Measurements from ENCODE around the gene BCL6.

The BCL6 gene

GRCh38 chr3:187745201-187746058 lies at the start of gene BCL6:
BCL6 (minus strand) TSS chr3:187745468; CDS start chr3:187733693, 11,775 bp downstream.
- peak; percentile 99 for DNase-seq

DNA sequence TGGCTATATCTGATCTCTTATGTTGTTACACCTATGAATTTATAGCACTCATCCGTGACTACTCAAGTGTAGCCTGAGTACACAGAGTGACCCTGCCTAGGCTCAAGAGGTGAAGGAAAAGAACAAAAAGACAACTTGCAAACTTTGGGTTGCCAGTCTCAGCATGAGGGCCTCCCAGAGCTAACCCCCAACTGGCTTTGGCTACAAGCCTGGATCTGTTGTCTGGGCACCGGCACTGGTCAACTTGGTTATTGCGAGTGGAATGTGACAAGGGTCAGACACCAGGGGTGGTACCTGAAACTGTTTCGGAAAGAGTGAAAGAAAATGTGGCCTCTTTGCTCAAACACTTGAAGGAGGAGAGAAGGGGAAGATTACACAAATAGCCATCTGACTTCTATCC lies 49.5 kb upstream of the BCL6 start:
- DNase-seq: no peak

DNA sequence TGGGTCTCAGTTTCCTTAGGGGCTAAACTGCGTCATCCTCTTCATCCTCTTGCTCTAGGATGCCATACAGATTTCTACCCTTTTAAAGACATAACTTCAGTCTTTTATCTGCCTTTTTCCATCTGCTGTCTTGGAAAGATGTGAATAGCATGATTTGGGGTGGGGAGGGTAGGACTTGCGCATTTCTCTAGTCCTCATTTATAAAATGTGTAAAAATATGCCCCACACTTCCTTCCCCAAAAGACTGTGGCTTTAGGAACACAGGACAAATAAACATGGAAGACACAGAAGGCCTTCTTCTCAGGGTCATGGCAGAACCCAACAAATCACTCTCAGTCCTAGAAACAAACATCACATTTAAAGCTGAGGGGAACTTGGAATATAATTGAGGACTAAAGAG lies 48.4 kb upstream of the BCL6 start:
- no peak for DNase-seq

- no peak for DNase-seq
Measured at GRCh38 chr3:187792521-187792920, 47.3 kb upstream of the BCL6 start.

- DNase-seq: no peak
Measured at GRCh38 chr3:187789872-187790271, 44.6 kb upstream of the BCL6 start.

GRCh38 chr3:187788984-187789857 lies 44.0 kb upstream of the BCL6 start:
- DNase-seq: no peak

DNA sequence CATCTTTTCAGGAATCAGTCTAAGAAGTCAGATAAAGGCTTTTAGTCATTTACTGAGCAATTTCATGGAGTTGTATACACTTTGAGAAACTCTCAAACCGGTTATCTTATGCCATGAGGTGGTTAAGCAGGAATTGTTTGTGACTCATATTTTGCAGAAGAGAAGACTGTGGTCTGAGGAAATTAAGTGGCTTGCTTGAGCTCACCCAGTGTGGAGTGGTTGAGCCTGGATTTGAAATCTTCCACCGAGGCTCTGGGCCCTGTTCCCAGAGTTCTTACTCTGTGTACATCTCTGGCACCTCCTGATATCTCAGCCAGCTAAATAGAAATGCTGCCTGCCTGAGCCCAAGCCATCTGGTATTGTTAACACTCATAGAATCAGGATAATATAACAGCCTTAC lies 37.8 kb upstream of the BCL6 start:
- DNase-seq: no peak

- DNase-seq: peak; percentile 69
Measured at GRCh38 chr3:187782006-187782405, 36.7 kb upstream of the BCL6 start.

- no peak for DNase-seq
Measured at GRCh38 chr3:187781001-187781400, 35.7 kb upstream of the BCL6 start.

GRCh38 chr3:187778726-187779125 lies 33.5 kb upstream of the BCL6 start:
- no peak for DNase-seq

DNA sequence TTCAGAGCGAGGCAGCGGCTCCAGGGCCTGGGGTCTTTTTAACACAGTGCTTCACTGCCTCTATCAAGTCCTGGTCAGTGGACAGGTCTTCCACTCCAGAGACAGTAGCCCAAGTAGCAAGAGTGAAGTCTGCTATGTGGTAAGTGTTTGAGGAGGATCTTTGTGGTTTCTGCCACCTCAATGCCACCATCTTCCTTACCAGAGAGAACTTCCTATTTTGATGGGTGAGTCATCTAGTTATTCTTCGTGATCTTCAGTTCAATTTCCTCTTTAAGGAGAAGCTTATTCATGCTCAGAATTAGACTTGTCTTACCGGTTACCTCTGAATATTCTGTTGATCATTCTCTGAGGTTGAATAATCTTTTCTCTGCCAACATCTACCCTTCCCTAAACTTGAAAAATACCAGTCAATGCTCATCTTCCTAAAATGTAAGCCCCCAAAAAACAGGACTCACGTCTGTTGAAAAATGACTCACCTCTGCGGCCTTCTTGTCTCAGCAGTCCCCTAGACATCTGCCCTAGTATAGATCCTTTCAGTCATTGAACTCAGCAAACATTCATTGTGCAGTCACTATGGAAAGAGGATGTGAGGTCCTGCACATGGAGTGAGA lies 32.2 kb upstream of the BCL6 start:
- no peak for DNase-seq

- no peak for DNase-seq
Measured at GRCh38 chr3:187775549-187775948, 30.3 kb upstream of the BCL6 start.

DNA sequence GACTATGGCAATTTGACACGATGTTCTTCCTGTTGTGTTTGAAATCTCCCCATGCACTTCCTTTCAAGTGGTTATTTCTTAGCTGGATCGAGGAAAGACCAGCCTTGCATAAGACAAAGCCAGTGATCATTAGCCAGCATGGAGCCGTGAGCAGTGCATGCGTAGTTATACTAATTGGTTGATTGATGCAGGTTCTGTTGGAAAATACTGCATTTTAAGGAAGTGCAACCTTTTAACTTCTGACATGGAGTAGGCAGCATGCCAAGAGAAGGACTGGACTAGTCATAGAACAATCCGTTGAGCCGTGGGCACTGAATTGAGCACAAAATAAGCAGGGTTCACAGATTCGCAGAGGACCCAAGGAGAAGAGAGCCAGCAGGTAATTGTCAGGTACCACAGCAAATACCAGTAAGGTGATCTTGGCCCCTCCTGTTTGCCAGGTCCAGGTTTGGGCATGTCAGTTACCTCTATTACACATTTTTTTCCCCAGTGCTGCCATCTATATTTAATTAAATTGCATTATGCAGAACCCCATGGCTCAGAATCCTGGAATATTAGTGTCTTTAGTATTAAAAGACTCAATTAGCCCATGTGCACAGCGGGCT lies 29.0 kb upstream of the BCL6 start:
- no peak for DNase-seq

DNA sequence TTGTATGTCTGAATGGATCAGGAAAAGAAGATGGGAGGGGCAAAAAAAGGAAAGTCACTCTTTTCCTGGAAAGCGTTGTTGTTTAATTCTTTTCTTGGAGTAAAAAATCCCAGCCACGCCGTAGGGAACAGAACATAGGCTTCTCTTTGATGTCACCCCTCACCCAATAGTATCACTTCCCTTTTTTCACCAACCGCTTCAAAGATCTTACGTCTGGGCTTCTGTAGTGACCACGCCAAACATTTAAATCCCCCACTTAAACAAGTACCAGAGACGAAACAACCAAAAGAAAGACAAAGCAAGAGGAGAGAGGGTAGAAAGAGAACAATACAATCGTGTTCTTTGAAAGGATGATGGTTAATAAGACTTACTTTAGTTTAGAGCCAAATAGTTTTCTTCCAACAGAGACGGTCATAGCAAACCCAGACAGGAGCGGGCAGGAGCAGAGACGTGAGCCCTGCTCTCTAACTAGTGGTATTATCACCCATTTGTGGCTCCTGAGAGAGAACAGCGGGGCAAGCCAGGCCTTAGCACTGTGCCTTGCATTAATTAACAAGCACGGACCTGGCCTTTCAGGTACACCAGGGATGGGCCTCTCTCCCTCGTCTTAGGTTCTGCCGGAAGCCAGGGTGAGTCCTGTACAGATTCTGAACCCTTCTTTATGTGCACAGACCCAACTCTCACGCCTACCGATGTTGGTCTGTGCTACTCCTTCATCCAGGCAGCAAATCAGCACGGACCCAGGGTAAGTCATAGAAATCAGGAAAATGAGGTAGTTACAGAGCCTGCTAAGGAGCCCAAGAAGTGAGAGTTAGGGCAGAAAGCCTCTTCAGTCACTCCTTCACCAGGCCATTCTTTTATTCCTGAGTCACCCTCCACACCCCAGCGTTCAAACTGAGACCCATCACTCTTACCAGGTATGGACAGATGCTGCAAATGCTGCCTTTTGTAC lies 28.2 kb upstream of the BCL6 start:
- DNase-seq: no peak

GRCh38 chr3:187770224-187770623 lies 25.0 kb upstream of the BCL6 start:
- no peak for DNase-seq

- no peak for DNase-seq
Measured at GRCh38 chr3:187769771-187770170, 24.5 kb upstream of the BCL6 start.

DNA sequence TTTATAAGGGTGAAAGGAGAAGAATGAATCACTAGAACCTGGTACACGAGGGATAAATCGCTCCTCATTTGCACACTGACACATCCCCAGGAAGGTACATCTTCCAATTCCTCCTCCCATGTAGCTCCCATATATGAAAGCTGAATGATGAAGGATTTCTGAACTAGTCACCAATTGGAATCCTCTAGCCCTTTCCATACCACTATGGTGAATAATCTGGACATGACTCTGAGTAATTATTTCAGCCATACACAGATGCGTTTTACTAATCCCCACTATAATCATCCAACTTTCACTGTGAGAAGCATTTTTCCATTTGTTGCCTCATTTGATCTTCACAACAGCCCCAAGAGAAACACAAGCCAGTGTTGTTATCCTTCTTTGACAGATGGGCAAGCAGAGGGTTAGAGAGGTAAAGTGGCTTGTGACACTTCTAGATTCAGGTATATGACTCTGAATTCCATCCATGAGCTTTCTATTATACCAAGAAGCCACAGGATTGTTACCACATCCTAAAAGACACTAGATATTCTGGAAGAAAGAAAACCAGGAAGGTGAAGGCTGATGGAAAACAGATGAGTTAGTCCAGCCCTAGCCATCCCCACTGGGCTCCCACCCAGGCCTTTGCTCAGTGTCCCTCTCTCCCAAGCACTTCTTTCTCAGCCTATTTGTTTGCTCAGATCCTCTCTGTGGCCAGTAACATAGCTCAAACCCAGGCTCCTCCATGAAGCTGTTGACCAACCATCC lies 22.2 kb upstream of the BCL6 start:
- no peak for DNase-seq

DNA sequence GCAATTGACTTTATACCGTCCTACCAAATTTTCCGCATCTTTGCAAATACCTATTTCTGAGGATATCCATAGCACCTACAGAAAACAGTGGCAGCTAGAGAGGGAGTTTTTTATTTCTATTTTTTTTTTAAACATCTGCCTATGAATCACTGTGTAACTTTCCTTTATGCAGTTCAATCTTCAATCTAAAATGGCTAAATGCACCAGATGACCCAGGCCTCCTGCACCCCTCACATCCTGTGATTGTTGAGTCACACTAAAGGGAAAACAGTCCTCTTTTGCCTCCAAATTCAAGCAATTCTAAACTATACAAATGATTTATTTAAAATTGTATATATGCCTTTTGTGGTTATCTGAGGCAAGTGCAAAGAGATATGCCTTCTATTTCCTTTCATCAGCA lies 20.1 kb upstream of the BCL6 start:
- no peak for DNase-seq

DNA sequence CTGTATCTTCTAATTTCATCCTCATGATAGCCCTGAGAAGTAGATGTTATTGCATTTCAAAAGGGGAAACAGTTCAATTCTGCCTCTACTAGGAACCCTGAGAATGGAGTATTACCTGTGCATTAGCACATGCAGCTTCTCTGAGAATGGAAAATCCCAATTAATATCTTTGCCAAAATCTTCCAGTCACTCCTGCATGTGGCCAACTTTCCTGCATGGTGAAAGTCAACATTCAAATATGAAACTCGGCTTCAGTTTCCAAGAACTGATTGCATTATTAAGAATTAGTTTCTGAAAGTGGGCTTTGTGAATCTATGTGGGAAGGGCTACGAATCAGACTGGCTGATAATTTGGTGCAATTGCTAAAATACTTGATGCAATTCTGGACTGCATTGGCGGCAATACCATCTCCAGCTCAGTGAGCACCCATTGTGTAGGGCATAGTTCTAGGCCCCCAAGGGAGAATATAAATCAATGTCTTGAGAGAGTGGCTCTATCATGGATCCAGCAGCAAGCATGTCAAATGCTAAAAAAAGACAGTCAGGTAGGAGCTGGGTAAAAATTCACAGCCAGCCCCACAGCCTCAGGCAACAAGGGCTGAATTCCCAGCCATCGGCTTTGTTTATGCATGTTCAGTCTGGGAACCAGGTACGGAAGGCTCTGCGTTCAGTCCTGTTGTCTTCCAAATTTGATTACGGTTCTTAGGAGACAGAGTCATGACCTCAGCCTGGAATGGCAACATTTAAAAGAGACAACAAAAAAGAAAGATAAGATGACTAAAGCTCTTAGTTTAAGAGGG lies 18.8 kb upstream of the BCL6 start:
- DNase-seq: no peak

DNA sequence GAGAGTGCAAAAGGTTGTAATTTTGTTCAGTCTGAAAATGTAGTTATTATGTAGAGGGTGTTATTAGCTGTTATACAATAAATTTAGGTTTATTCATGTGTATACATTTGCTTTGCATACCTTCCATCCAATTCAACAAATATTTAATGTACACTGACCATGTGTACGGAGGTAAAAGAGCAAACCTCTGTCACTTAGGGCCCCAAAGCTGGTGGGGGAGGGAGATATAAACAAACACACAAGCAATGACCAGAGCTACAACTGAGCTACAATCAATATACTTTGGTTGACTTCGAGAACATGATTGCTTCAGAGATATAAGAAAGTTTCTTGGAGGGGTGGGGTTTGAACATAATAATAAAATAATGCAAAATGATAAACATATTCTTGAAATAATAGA lies 17.5 kb upstream of the BCL6 start:
- DNase-seq: no peak
